ENCODE data around the gene OTOP3.
"Not testable (repeated sequence)": the region's sequence is repeated elsewhere in the genome, so short reads cannot be mapped to it uniquely, and the experiment has no call there.

Gene OTOP3

DNA sequence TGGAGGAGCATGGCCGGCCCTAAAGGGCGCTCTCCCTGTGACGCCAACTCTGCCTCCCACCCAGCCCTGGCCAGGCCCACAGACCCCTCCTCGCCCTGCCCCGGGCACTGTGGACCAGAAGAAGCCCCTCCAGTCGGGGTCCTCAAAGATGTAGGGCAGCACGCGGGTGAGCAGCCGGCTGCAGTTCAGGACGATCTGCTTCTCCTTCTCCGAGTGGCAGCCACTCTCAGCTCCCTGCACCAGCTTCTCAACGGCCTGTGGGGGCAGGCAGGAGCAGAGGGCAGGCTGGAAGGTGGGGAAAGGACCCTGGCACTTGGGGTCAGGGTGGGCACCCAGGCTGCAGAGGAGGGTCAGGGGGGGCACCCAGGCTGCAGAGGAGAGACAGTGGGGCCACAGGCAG lies 28.0 kb downstream of the OTOP3 start:
- no peak for DNase-seq

GRCh38 chr17:74964246-74964761 lies 28.6 kb downstream of the OTOP3 start:
- DNase-seq: no peak

DNA sequence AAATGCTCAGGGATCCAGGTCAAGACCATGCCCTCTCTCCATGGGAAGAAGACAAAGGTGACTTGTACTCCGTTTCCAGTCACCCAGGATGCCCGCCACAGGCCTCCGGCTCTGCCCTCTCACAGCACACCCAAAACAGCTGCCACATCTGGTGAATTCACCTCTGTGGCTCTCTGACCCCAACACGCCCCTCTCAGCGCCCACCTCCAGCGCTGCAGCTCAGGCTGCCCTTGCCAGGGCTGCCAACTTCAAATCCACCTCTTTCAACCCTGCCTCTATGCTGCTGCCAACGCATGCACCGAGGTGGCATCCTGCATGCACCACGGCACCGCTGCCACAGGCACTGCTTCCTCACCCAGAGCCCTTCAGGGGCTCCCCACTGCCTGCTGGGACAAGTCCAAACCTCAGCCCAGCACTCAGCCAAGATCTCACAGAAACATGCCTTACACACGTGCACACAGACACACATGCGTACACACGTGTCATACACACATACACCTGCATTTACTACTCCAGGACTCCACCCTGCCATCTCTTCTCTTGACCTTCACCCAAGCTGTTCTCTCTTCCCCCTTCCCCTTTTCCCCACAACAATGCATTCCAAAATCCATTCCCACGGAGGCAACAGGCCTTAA lies 29.4 kb downstream of the OTOP3 start:
- DNase-seq: no peak

- DNase-seq: no peak
Measured at GRCh38 chr17:74968361-74968780, 32.7 kb downstream of the OTOP3 start.

- not testable (repeated sequence) for DNase-seq
Measured at GRCh38 chr17:74969501-74969900, 33.8 kb downstream of the OTOP3 start.

- no peak for DNase-seq
Measured at GRCh38 chr17:74970395-74970794, 34.7 kb downstream of the OTOP3 start.

GRCh38 chr17:74971069-74971841 lies 35.6 kb downstream of the OTOP3 start:
- no peak for DNase-seq

GRCh38 chr17:74971842-74972106 lies 36.1 kb downstream of the OTOP3 start:
- DNase-seq: no peak

DNA sequence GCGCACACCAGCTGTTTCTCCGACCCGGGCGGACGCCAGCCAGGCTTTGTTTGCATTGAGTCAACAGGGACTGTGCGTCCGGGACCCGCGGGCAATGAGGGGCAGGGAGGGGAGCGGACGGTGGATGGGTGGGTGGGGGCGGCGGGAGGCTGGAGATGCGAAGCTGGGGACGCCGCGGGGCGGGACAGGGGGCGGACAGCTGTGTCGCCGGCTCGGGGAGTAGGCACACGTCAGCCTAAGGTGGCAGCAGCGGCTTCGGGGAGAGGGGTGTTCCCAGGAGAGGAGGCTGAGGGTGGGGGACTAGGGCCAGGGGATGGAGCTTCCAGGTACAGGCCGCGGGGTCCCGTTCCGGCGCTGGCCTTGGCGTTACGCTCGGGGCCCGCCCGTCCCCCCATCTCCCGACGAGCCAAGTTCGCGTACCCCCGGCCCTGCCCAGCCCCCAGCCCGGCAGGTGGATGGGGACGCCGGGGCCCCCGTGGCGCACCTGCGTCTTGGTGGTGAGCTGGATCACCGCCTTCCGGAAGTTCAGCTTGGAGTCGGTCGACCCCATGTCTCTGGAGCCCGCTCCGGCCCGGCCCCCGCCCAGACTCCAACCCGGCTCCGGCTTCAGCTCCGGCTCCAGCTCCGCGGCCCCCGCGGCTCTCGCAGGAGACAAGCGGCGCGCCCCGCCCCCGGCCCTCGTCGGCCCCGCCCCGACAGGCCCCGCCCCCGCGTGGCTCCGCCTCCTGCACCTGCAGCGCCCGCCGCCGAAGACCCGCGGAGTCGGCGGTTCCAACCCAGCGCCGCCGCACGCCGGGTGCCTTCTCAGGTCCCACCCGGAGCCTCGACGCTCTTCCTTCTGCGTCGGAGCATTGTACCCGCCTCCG lies 36.6 kb downstream of the OTOP3 start, which contains the start of gene HID1:
TSS of gene HID1 (minus strand) at position 653 of the 866 bp plus-strand sequence. CDS start at position 550, 103 bp downstream.
- DNase-seq: peak; percentile 76 to 84

- DNase-seq: no peak
Measured at GRCh38 chr17:74972973-74973328, 37.3 kb downstream of the OTOP3 start.

GRCh38 chr17:74975943-74976342 lies 40.2 kb downstream of the OTOP3 start:
- no peak for DNase-seq

GRCh38 chr17:74977802-74978201 lies 42.1 kb downstream of the OTOP3 start:
- no peak for DNase-seq

DNA sequence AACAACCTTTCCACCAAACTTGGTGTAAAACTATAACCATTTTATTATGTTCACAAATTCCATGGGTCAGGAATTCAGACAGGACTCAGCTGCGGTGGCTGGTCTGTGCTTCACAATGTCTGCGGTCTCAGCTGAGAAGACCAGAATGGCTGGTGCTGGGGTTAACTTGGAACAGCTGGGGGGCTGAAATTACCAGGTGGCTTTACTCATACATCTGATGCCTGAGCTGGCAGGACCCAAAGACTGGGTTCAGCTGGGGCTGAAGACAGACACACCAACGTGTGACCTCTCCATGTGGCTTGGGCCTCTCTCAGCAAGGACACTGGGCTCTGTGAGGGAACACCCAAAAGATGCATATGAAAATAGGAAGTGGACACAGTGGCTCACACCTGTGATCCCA lies 42.5 kb downstream of the OTOP3 start:
- no peak for DNase-seq

DNA sequence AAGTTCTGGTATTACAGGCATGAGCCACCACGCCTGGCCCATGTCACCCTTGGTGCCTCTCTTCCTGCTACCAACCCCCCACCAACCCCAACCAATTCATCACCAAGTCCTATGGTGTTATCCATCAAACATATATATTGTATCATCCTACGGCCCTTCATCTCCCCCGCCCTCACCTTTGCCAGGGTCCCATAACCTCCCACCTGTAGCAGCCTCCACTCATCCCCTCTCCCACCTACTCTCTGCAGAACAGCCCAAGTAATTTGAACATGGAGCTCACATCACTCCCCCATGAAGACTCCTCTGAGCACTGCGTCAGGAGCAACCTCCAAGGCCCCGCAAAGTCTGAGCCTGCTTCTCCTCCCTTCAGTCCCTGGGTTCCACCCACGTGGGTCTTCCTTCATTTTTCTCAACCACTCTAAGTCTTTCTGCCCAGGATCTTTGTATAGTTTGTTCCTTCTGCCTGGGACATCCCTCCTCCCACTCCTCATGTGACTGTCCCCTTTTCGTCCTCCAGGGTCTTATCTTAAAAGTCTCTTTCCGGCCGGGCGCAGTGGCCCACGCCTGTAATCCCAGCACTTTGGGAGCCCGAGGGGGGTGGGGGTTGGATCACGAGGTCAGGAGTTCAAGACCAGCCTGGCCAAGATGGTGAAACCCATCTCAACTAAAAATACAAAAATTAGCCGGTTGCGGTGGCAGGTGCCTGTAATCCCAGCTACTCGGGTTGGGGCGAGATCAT lies 43.9 kb downstream of the OTOP3 start:
- DNase-seq: no peak

- DNase-seq: no peak
Measured at GRCh38 chr17:74981318-74981978, 45.8 kb downstream of the OTOP3 start.

- peak; percentile 75 for DNase-seq
Measured at GRCh38 chr17:74981979-74982662, 46.4 kb downstream of the OTOP3 start.

DNA sequence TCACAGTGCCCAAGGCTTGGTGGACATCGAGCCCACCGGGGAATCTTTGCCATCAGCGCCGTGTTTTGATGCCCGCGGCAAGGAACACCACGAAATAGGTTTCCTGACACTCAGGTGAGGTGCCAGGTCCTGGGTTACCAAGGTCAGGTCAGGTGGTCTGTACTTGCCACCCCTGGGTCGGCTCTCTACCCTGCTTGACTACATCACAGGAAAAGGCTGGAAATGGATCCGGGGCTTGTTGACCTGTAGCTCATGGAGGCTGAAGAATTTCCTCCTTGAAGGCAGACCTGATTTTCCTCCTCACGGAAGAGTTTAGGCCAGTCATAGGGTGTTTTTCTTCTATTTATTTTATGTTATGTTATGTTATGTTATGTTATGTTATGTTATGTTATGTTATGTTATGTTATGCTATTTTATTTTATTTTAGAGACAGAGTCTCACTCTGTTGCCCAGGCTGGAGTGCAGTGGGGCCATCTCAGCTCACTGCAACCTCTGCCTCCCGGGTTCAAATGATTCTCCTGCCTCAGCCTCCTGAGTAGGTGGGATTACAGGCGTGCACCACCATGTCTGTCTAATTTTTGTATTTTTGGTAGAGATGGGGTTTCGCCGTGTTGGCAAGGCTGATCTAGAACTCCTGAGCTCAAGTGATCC lies 47.1 kb downstream of the OTOP3 start:
- not testable (repeated sequence) for DNase-seq

DNA sequence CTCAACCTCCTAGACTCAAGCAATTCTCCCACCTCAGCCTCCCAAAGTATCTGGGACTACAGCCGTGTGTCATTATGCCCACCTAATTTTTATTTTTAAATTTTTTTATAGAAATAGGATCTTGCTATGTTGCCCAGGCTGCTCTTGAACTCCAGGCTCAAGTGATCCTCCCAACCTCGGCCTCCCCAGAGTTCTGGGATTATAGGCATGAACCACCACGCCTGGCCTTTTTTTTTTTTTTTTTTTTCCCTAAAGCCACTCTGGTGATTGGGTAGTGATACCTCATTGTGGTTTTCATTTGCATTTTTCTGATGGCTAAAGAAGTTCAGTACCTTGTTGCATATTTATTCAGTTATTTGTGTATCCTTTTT lies 50.5 kb downstream of the OTOP3 start:
- no peak for DNase-seq

- peak; percentile 89 to 93 for DNase-seq
Measured at GRCh38 chr17:74987418-74987908, 51.8 kb downstream of the OTOP3 start, which contains the start of gene CDR2L. TSS of gene CDR2L (plus strand) at chr17:74987632. CDS start at chr17:74988044, 412 bp downstream.

DNA sequence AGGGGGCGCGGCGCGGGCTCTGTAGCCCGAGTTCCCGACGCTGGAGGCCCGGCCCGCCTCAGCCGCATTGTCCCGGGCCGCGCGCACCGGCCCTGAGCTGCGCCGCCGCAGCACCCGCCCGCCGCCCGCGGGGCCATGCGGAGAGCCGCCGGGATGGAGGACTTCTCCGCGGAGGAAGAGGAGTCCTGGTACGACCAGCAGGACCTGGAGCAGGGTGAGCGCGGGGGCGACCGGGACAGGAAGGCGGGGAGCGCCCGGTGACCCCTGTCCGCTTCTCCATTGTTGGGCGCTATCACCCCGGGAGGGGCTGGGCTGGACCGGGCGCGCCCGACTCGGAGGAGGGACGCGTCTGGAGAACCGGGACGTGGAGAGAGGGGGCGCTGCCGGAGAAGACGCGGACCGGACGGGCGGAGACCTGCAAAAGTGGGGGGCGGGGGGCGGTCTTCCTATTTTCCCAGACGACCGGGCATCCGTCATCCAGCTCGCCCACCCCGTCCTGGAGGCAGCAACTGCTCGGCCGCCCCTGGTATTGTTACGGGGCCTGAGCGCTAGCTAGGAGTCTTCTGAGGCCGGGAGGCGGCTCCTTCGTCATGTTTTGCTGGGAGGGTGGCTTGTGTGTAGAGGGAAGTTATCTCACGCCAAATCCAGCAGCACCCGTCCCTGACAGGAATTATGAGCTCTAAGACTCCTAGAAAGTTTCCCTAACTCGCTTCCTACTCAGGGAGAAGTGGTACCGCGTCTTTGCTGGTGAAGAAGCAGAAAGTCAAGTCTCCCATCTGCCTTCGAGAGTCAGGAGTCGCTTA lies 52.4 kb downstream of the OTOP3 start:
- peak in 1 of 2 experiments; percentile 22 for DNase-seq

All from stimulated activated CD4-positive, alpha-beta T cell treated with anti-CD3 and anti-CD28 coated beads, Interleukin-4, amount 100 ng/mL, for 4 hours (primary cell).